ENCODE results near the gene DPYSL4.

Gene DPYSL4

GRCh38 chr10:132175907-132176581 lies 10.7 kb upstream of the DPYSL4 start:
- Histone ChIP-seq H3K27ac (ENCODE audit: low read length) (no peak overlapping the region), H3K4me1 (ENCODE audit: insufficient read depth, low read length) (peaks cover 8% of the 10 kb centered on the region; the same call in 1 of the 2 replicates), H3K9ac (ENCODE audit: low read depth, low read length) (no peak overlapping the region), H3K27me3 (ENCODE audit: insufficient read depth, low read length) (peaks cover 30% of the 10 kb centered on the region), H3K9me3 (ENCODE audit: insufficient read depth, low read depth, low read length) (no peaks in the 10 kb centered on the region), H3K36me3 (ENCODE audit: insufficient read depth, low read depth, low read length) (no peaks in the 10 kb centered on the region), H3K4me3 (ENCODE audit: low read length) (peak overlapping the region; percentile 35; the same call in 1 of the 2 replicates)

GRCh38 chr10:132176623-132177500 lies 9.9 kb upstream of the DPYSL4 start:
- peak overlapping the region; percentile 35; the same call in 1 of the 2 replicates for H3K4me3 ChIP-seq (ENCODE audit: low read length)
- peaks cover 36% of the 10 kb centered on the region for H3K27me3 ChIP-seq (ENCODE audit: insufficient read depth, low read length)
- H3K4me1 ChIP-seq (ENCODE audit: insufficient read depth, low read length), result peaks cover 8% of the 10 kb centered on the region; the same call in 1 of the 2 replicates
- no peak overlapping the region for H3K9ac ChIP-seq (ENCODE audit: low read depth, low read length)
- no peaks in the 10 kb centered on the region for H3K36me3 ChIP-seq (ENCODE audit: insufficient read depth, low read depth, low read length)
- no peaks in the 10 kb centered on the region for H3K9me3 ChIP-seq (ENCODE audit: insufficient read depth, low read depth, low read length)
- no peak overlapping the region for H3K27ac ChIP-seq (ENCODE audit: low read length)

- H3K4me1 ChIP-seq (ENCODE audit: insufficient read depth, low read length), result peaks cover 8% of the 10 kb centered on the region; the same call in 1 of the 2 replicates
- H3K27ac ChIP-seq (ENCODE audit: low read length), result no peak overlapping the region
- H3K9me3 ChIP-seq (ENCODE audit: insufficient read depth, low read depth, low read length), result no peaks in the 10 kb centered on the region
- no peak overlapping the region for H3K4me3 ChIP-seq (ENCODE audit: low read length)
- peaks cover 48% of the 10 kb centered on the region for H3K27me3 ChIP-seq (ENCODE audit: insufficient read depth, low read length)
- H3K9ac ChIP-seq (ENCODE audit: low read depth, low read length), result no peak overlapping the region
- no peaks in the 10 kb centered on the region for H3K36me3 ChIP-seq (ENCODE audit: insufficient read depth, low read depth, low read length)
Observed at GRCh38 chr10:132178046-132178445, 8.7 kb upstream of the DPYSL4 start.

- Histone ChIP-seq H3K27me3 (ENCODE audit: insufficient read depth, low read length) (peaks cover 57% of the 10 kb centered on the region), H3K9me3 (ENCODE audit: insufficient read depth, low read depth, low read length) (no peaks in the 10 kb centered on the region), H3K36me3 (ENCODE audit: insufficient read depth, low read depth, low read length) (no peaks in the 10 kb centered on the region), H3K4me3 (ENCODE audit: low read length) (no peak overlapping the region), H3K27ac (ENCODE audit: low read length) (no peak overlapping the region), H3K4me1 (ENCODE audit: insufficient read depth, low read length) (peaks cover 8% of the 10 kb centered on the region; the same call in 1 of the 2 replicates), H3K9ac (ENCODE audit: low read depth, low read length) (no peak overlapping the region)
Observed at GRCh38 chr10:132178672-132179545, 7.8 kb upstream of the DPYSL4 start.

GRCh38 chr10:132179551-132180392 lies 7.0 kb upstream of the DPYSL4 start:
- Histone ChIP-seq H3K4me1 (ENCODE audit: insufficient read depth, low read length) (peaks cover 8% of the 10 kb centered on the region; the same call in 1 of the 2 replicates), H3K4me3 (ENCODE audit: low read length) (no peak overlapping the region), H3K27ac (ENCODE audit: low read length) (no peak overlapping the region), H3K9ac (ENCODE audit: low read depth, low read length) (no peak overlapping the region), H3K36me3 (ENCODE audit: insufficient read depth, low read depth, low read length) (no peaks in the 10 kb centered on the region), H3K9me3 (ENCODE audit: insufficient read depth, low read depth, low read length) (no peaks in the 10 kb centered on the region), H3K27me3 (ENCODE audit: insufficient read depth, low read length) (peaks cover 65% of the 10 kb centered on the region)

GRCh38 chr10:132180736-132181135 lies 6.0 kb upstream of the DPYSL4 start:
- peaks cover 6% of the 10 kb centered on the region; the same call in 1 of the 2 replicates for H3K4me1 ChIP-seq (ENCODE audit: insufficient read depth, low read length)
- H3K9ac ChIP-seq (ENCODE audit: low read depth, low read length), result no peak overlapping the region
- H3K27ac ChIP-seq (ENCODE audit: low read length), result no peak overlapping the region
- H3K4me3 ChIP-seq (ENCODE audit: low read length), result no peak overlapping the region
- peaks cover 67% of the 10 kb centered on the region for H3K27me3 ChIP-seq (ENCODE audit: insufficient read depth, low read length)
- H3K36me3 ChIP-seq (ENCODE audit: insufficient read depth, low read depth, low read length), result no peaks in the 10 kb centered on the region
- H3K9me3 ChIP-seq (ENCODE audit: insufficient read depth, low read depth, low read length), result no peaks in the 10 kb centered on the region

GRCh38 chr10:132181691-132182425 lies 4.9 kb upstream of the DPYSL4 start:
- no peaks in the 10 kb centered on the region for H3K4me1 ChIP-seq (ENCODE audit: insufficient read depth, low read length)

GRCh38 chr10:132182591-132182990 lies 4.2 kb upstream of the DPYSL4 start:
- no peaks in the 10 kb centered on the region for H3K4me1 ChIP-seq (ENCODE audit: insufficient read depth, low read length)
- no peak overlapping the region for H3K27ac ChIP-seq (ENCODE audit: low read length)
- no peak overlapping the region for H3K9ac ChIP-seq (ENCODE audit: low read depth, low read length)
- no peaks in the 10 kb centered on the region for H3K9me3 ChIP-seq (ENCODE audit: insufficient read depth, low read depth, low read length)
- no peak overlapping the region for H3K4me3 ChIP-seq (ENCODE audit: low read length)
- peaks cover 65% of the 10 kb centered on the region for H3K27me3 ChIP-seq (ENCODE audit: insufficient read depth, low read length)
- no peaks in the 10 kb centered on the region for H3K36me3 ChIP-seq (ENCODE audit: insufficient read depth, low read depth, low read length)

More at GRCh38 chr10:132181691-132182425, 4.9 kb upstream of the DPYSL4 start:
- no peaks in the 10 kb centered on the region for H3K36me3 ChIP-seq (ENCODE audit: insufficient read depth, low read depth, low read length)
- H3K27me3 ChIP-seq (ENCODE audit: insufficient read depth, low read length), result peaks cover 65% of the 10 kb centered on the region
- no peaks in the 10 kb centered on the region for H3K9me3 ChIP-seq (ENCODE audit: insufficient read depth, low read depth, low read length)
- no peak overlapping the region for H3K9ac ChIP-seq (ENCODE audit: low read depth, low read length)
- no peak overlapping the region for H3K27ac ChIP-seq (ENCODE audit: low read length)
- no peak overlapping the region for H3K4me3 ChIP-seq (ENCODE audit: low read length)

- Histone ChIP-seq H3K9me3 (ENCODE audit: insufficient read depth, low read depth, low read length) (no peaks in the 10 kb centered on the region), H3K27me3 (ENCODE audit: insufficient read depth, low read length) (peaks cover 68% of the 10 kb centered on the region), H3K27ac (ENCODE audit: low read length) (no peak overlapping the region), H3K36me3 (ENCODE audit: insufficient read depth, low read depth, low read length) (no peaks in the 10 kb centered on the region), H3K4me1 (ENCODE audit: insufficient read depth, low read length) (no peaks in the 10 kb centered on the region), H3K4me3 (ENCODE audit: low read length) (no peak overlapping the region), H3K9ac (ENCODE audit: low read depth, low read length) (no peak overlapping the region)
Observed at GRCh38 chr10:132183046-132183445, 3.7 kb upstream of the DPYSL4 start.

GRCh38 chr10:132184816-132185593 lies 1.7 kb upstream of the DPYSL4 start:
- H3K9ac ChIP-seq (ENCODE audit: low read depth, low read length), result no peak overlapping the region
- no peaks in the 10 kb centered on the region for H3K9me3 ChIP-seq (ENCODE audit: insufficient read depth, low read depth, low read length)
- no peaks in the 10 kb centered on the region for H3K36me3 ChIP-seq (ENCODE audit: insufficient read depth, low read depth, low read length)
- peaks cover 88% of the 10 kb centered on the region for H3K27me3 ChIP-seq (ENCODE audit: insufficient read depth, low read length)
- H3K4me3 ChIP-seq (ENCODE audit: low read length), result no peak overlapping the region
- H3K4me1 ChIP-seq (ENCODE audit: insufficient read depth, low read length), result no peaks in the 10 kb centered on the region
- no peak overlapping the region for H3K27ac ChIP-seq (ENCODE audit: low read length)
